Measurements from ENCODE around the gene RHBDD3. TPM values are rescaled to one million over a fixed set of nuclear protein-coding genes. Genes with fewer than 3 reads are reported as not detected.

The RHBDD3 gene
- total and polyA plus RNA-seq, 9 of the 15 experiments (the other 6 are each of a cell fraction or from before 2014, with no cell fraction given): 0.32 to 35.6 (median 14.0) TPM

DNA sequence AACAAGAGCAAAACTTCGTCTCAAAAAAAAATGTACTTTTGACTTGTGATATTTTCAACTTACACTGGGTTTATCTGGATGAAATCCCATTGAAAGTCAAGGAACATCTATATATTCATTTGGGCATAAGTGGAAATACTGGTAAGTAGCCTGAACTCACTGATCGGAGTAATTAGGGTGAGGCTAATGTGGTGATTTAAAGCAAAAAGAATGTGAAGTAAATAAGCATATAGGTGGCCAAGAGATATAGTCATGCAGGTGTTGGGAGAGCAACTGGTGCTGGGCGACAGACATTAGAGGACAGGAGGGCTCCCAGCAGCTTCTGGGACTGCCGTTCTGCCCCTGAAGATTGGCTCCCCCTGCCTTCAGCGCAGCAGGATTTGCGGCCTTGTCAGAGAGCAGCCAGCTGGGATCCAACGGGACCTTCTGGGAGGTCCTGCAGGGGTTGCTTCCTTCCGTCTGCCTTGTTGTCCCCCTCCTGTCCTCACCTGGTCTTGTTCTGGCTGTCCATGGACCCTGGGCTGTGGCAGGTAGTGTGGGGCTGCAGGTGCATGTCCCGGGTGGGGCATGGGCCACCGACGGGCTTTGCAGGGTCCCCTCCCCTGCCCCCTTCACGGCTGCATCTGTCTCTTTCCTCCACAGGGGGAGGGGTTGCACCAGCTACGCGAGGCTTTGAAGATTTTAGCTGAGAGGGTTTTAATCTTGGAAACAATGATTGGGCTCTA is 14.1 kb downstream of the RHBDD3 start:
- ATAC-seq (no peak), FAIRE-seq (no peak), DNase-seq (ENCODE audit: extremely low read depth in 1 of 4, low spot score in 3 of 4) (peak in 1 of 4 experiments; percentile 3)
- H3K4me1 ChIP-seq (replicated peaks in 1 of 2; ENCODE audit: control insufficient read depth in 2 of 2, insufficient read depth in 2 of 2, low read length in 2 of 2): peaks cover 0 to 10% of the 10 kb centered on the region in 2 experiments; a peak in 2 of 5 replicates
- H4K20me1 ChIP-seq (replicated peaks; ENCODE audit: control insufficient read depth, insufficient read depth, low read length): no peaks in the 10 kb centered on the region
- no peaks in the 10 kb centered on the region for H3K36me3 ChIP-seq (ENCODE audit: control insufficient read depth, insufficient read depth, low read length)
- no peak overlapping the region for H2AFZ ChIP-seq (ENCODE audit: low read depth, low read length)
- in situ Hi-C loops (cut with MboI): loop anchor here (10.0 kb wide), 1 partner anchor 399 kb away; no protein-coding TSS in a partner anchor
- H3K9me1 ChIP-seq (ENCODE audit: control insufficient read depth, insufficient read depth, low read length): no peaks in the 10 kb centered on the region
- no peaks in the 10 kb centered on the region for H3K9me3 ChIP-seq (replicated peaks; ENCODE audit: control insufficient read depth, insufficient read depth, low read depth, low read length)
- CTCF ChIA-PET (ENCODE audit: low intra/inter-chr PET ratio): no interaction called here
- H3K4me3 ChIP-seq: no peak overlapping the region
- TF ChIP-seq ZNF780A (CRISPR knock-in tag; IDR thresholded peaks at IDR 0.05): no peak
- TF ChIP-seq, protein P1, sequence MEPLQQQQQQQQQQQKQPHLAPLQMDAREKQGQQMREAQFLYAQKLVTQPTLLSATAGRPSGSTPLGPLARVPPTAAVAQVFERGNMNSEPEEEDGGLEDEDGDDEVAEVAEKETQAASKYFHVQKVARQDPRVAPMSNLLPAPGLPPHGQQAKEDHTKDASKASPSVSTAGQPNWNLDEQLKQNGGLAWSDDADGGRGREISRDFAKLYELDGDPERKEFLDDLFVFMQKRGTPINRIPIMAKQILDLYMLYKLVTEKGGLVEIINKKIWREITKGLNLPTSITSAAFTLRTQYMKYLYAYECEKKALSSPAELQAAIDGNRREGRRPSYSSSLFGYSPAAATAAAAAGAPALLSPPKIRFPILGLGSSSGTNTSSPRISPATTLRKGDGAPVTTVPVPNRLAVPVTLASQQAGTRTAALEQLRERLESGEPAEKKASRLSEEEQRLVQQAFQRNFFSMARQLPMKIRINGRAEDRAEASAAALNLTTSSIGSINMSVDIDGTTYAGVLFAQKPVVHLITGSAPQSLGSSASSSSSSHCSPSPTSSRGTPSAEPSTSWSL (CRISPR knock-in tag; IDR thresholded peaks at IDR 0.05; ENCODE audit: borderline replicate concordance): no peak
- TF ChIP-seq, protein P2, sequence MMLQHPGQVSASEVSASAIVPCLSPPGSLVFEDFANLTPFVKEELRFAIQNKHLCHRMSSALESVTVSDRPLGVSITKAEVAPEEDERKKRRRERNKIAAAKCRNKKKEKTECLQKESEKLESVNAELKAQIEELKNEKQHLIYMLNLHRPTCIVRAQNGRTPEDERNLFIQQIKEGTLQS (IDR thresholded peaks at IDR 0.05): no peak
- TF ChIP-seq, protein P2 (CRISPR knock-in tag; conservative IDR thresholded peaks at IDR 0.05): no peak
- TF ChIP-seq FOXK2 (conservative IDR thresholded peaks at IDR 0.05 in 1 of 2, IDR thresholded peaks at IDR 0.05 in 1 of 2; ENCODE audit: low read depth in 2 of 2): no peak
- no peak for TF ChIP-seq ZNF274 (IDR thresholded peaks at IDR 0.05; ENCODE audit: borderline replicate concordance, low read depth, low read length)
- TF ChIP-seq, protein P3, sequence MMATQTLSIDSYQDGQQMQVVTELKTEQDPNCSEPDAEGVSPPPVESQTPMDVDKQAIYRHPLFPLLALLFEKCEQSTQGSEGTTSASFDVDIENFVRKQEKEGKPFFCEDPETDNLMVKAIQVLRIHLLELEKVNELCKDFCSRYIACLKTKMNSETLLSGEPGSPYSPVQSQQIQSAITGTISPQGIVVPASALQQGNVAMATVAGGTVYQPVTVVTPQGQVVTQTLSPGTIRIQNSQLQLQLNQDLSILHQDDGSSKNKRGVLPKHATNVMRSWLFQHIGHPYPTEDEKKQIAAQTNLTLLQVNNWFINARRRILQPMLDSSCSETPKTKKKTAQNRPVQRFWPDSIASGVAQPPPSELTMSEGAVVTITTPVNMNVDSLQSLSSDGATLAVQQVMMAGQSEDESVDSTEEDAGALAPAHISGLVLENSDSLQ (IDR thresholded peaks at IDR 0.05): no peak
- no peak for TF ChIP-seq MEF2D (tag; conservative IDR thresholded peaks at IDR 0.05; ENCODE audit: low read depth)
- TF ChIP-seq, protein P4, sequence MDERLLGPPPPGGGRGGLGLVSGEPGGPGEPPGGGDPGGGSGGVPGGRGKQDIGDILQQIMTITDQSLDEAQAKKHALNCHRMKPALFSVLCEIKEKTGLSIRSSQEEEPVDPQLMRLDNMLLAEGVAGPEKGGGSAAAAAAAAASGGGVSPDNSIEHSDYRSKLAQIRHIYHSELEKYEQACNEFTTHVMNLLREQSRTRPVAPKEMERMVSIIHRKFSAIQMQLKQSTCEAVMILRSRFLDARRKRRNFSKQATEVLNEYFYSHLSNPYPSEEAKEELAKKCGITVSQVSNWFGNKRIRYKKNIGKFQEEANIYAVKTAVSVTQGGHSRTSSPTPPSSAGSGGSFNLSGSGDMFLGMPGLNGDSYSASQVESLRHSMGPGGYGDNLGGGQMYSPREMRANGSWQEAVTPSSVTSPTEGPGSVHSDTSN (CRISPR knock-in tag; IDR thresholded peaks at IDR 0.05; ENCODE audit: low read depth): no peak
- TF ChIP-seq, protein P4 (tag; conservative IDR thresholded peaks at IDR 0.05; ENCODE audit: low read depth): no peak
- TF ChIP-seq ZNF77 (CRISPR knock-in tag; IDR thresholded peaks at IDR 0.05): no peak
- TF ChIP-seq NR2C1 (IDR thresholded peaks at IDR 0.05): no peak
- TF ChIP-seq NR2C1 (tag; IDR thresholded peaks at IDR 0.05): no peak
- TF ChIP-seq IFI16 (CRISPR knock-in tag; IDR thresholded peaks at IDR 0.05): no peak
- no peak for TF ChIP-seq MXI1 (IDR thresholded peaks at IDR 0.05; ENCODE audit: low read depth, low read length)
- TF ChIP-seq CBX8 (IDR thresholded peaks at IDR 0.05; ENCODE audit: borderline replicate concordance, extremely low read depth, low read depth, low read length, poor library complexity, severe bottlenecking): no peak
- TF ChIP-seq CHCHD3 (CRISPR knock-in tag; IDR thresholded peaks at IDR 0.05): no peak
- H3K27me3 ChIP-seq (ENCODE audit: control insufficient read depth in 2 of 2, insufficient read depth in 2 of 2, low read length in 2 of 2): no peaks in the 10 kb centered on the region
- no peak overlapping the region for H3K27ac ChIP-seq (ENCODE audit: extremely low read depth, low read depth, low read length)
- no TSS peak for BruUV-seq (replicated peaks)
- no peaks in the 10 kb centered on the region for H3K79me2 ChIP-seq (ENCODE audit: control insufficient read depth, insufficient read depth, low read length)
- POLR2A ChIA-PET: no interaction called here
- intact Hi-C loops (cut with micrococcal nuclease): no loop called here
- H3K9ac ChIP-seq (ENCODE audit: insufficient read depth in 1 of 2, low read depth in 2 of 2, low read length in 2 of 2): peak overlapping the region in 1 of 2 experiments; percentile 45; a peak in 1 of 4 replicates
- WGBS (ENCODE audit: insufficient coverage, low coverage, missing lambda C conversion rate): 56% methylated on average over 10 of the region's 14 CpGs
- H3K4me2 ChIP-seq (ENCODE audit: insufficient read depth, low read length): no peak overlapping the region

Data from K562 (cell line).